T-helper 1 cell treated with Interleukin-12 subunit alpha and Interleukin-12 subunit beta and Interleukin-4 antibody, amounts not matched to agents 30 ng/mL and 1 ng/mL, for 36 hours (primary cell): ENCODE data around the gene ZNF511. TPM values are rescaled to one million over a fixed set of nuclear protein-coding genes. Genes with fewer than 3 reads are reported as not detected.

Experiments
- intact Hi-C: fragments of 100-400 bp; cut with micrococcal nuclease; formaldehyde crosslinking; loops from one replicate; pipeline ENCODE4 v1.15.1; 2024
- total RNA-seq: library from RNA; stranded (reverse); gene quantifications from 2 replicates; pipeline ENCODE4 v1.2.3, GENCODE V29; 2022

Gene ZNF511
- total RNA-seq, 1 donor from 2014 or later, result 55.6 TPM

GRCh38 chr10:133273534-133274143 lies 35.1 kb upstream of the ZNF511 start:
- intact Hi-C loops, result loop anchor here (2.0 to 10.0 kb wide), 2 partner anchors 15 to 309 kb away; no protein-coding TSS in a partner anchor

- intact Hi-C loops, result loop anchor here (1.0 to 10.0 kb wide), 5 partner anchors 13 to 310 kb away; no protein-coding TSS in a partner anchor
Observed at GRCh38 chr10:133274751-133275683, 33.7 kb upstream of the ZNF511 start.

GRCh38 chr10:133275684-133276092 lies 33.0 kb upstream of the ZNF511 start:
- intact Hi-C loops, result loop anchor here (1.0 to 10.0 kb wide), 7 partner anchors 13 to 311 kb away; partner anchors contain the start of gene ECHS1

- intact Hi-C loops, result loop anchor here (1.0 to 10.0 kb wide), 3 partner anchors 97 to 311 kb away; partner anchors contain the start of gene ECHS1
Observed at GRCh38 chr10:133276100-133276434, 32.6 kb upstream of the ZNF511 start.

GRCh38 chr10:133276435-133277201 lies 32.1 kb upstream of the ZNF511 start, which contains the start of gene ADAM8:
Gene ADAM8 (minus strand): TSS chr10:133276868. CDS start chr10:133276817, 51 bp downstream.
- intact Hi-C loops, result loop anchor here (1.0 to 10.0 kb wide), 3 partner anchors 97 to 312 kb away; partner anchors contain the start of gene ECHS1

- intact Hi-C loops, result loop anchor here (10.0 kb wide), 1 partner anchor 313 kb away; no protein-coding TSS in a partner anchor
Observed at GRCh38 chr10:133277277-133277992, 31.3 kb upstream of the ZNF511 start.

GRCh38 chr10:133277993-133278576 lies 30.6 kb upstream of the ZNF511 start:
- intact Hi-C loops, result loop anchor here (10.0 kb wide), 1 partner anchor 313 kb away; no protein-coding TSS in a partner anchor

GRCh38 chr10:133278577-133279265 lies 30.0 kb upstream of the ZNF511 start:
- intact Hi-C loops, result loop anchor here (10.0 kb wide), 1 partner anchor 314 kb away; no protein-coding TSS in a partner anchor

- intact Hi-C loops, result loop anchor here (10.0 kb wide), 1 partner anchor 315 kb away; no protein-coding TSS in a partner anchor
Observed at GRCh38 chr10:133279326-133280226, 29.1 kb upstream of the ZNF511 start.

GRCh38 chr10:133280391-133281059 lies 28.2 kb upstream of the ZNF511 start:
- intact Hi-C loops, result no loop called here

GRCh38 chr10:133281084-133281483 lies 27.6 kb upstream of the ZNF511 start:
- intact Hi-C loops, result no loop called here

- intact Hi-C loops, result no loop called here
Observed at GRCh38 chr10:133281628-133282372, 26.9 kb upstream of the ZNF511 start.

- intact Hi-C loops, result no loop called here
Observed at GRCh38 chr10:133282846-133283390, 25.8 kb upstream of the ZNF511 start.

- intact Hi-C loops, result no loop called here
Observed at GRCh38 chr10:133283931-133284330, 24.8 kb upstream of the ZNF511 start.

- intact Hi-C loops, result no loop called here
Observed at GRCh38 chr10:133285217-133285616, 23.5 kb upstream of the ZNF511 start.

GRCh38 chr10:133286366-133286765 lies 22.3 kb upstream of the ZNF511 start:
- intact Hi-C loops, result no loop called here
